ENCODE measurements around the gene NTN1. TPM values are rescaled to one million over a fixed set of nuclear protein-coding genes. Genes with fewer than 3 reads are reported as not detected.
"Not testable (repeated sequence)": the region's sequence is repeated elsewhere in the genome, so short reads cannot be mapped to it uniquely, and the experiment has no call there.

NTN1 gene
- polyA plus RNA-seq, 3 donors: 0.03 to 0.04 TPM; not detected in 1

DNA sequence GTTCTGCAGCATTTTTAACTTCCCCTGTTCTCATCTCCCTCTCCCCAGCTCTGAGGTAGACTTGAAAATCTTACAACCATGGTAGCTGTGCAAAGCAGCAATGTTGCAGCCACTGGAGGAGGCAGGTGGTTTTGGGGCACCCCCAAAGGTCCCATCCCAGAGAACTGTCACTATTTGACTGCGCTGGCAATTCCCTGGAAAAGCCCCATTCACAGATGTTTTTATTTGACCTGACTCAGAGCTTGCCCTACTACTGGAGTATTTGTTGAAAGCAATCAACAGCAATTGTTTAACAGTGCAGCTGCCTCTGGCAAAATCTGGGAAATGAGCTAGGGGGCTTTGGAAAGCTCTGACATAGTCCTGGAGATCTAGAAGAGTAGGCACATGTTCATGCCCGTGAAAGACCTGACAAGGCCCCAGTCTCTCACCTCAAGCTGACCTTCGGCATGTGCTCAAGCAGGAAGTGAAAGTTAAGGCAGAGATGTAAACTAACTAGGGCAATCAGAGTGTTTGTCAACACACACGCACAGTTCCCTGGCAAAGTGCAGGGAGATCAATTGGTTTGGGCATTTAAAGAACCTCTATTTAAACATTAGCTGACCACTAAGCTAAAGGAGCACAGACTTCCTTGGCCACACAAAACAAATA lies 36.1 kb upstream of the NTN1 start:
- Mint-ChIP-seq H3K4me3 (peak overlapping the region in 1 of 2 donors; percentile 31), H3K27ac (peak overlapping the region; percentile 63 to 83 (median 78)), H3K36me3 (peaks cover 0 to 5% of the 10 kb centered on the region in 2 donors), H3K4me1 (peaks cover 19% of the 10 kb centered on the region), H3K27me3 (ENCODE audit: low read depth in 3 of 3) (peaks cover 0 to 4% (median 2%) of the 10 kb centered on the region in 3 donors), H3K9me3 (peaks cover 0 to 8% (median 3%) of the 10 kb centered on the region in 7 donors)
- Histone ChIP-seq H3K4me3 (replicated peaks in 1 of 3; ENCODE audit: low read depth in 2 of 3, low read length in 3 of 3) (no peak overlapping the region), H3K27me3 (ENCODE audit: control insufficient read depth in 2 of 2, insufficient read depth in 2 of 2, low read length in 2 of 2) (no peaks in the 10 kb centered on the region), H3K4me1 (ENCODE audit: control insufficient read depth in 1 of 2, insufficient read depth in 2 of 2, low read length in 2 of 2) (peaks cover 18 to 21% of the 10 kb centered on the region in 2 donors), H3K79me2 (ENCODE audit: insufficient read depth, low read length) (no peaks in the 10 kb centered on the region), H3K9me3 (replicated peaks in 1 of 2; ENCODE audit: control insufficient read depth in 1 of 2, insufficient read depth in 1 of 2, low read length in 2 of 2) (no peaks in the 10 kb centered on the region), H4K20me1 (ENCODE audit: insufficient read depth, low read length) (no peaks in the 10 kb centered on the region), H3K36me3 (replicated peaks in 1 of 2; ENCODE audit: control insufficient read depth in 1 of 2, insufficient read depth in 2 of 2, low read length in 2 of 2) (no peaks in the 10 kb centered on the region), H3K4me2 (replicated peaks; ENCODE audit: extremely low read depth, low read length, poor library complexity, severe bottlenecking) (peak overlapping the region; percentile 22), H2AFZ (ENCODE audit: insufficient read depth, low read depth, low read length, poor library complexity, severe bottlenecking) (no peak overlapping the region), H3K9ac (ENCODE audit: insufficient read depth, low read length, poor library complexity, severe bottlenecking) (no peak overlapping the region), H3K27ac (ENCODE audit: low read depth in 1 of 2, low read length in 2 of 2) (peak overlapping the region; percentile 31 to 74)
- WGBS (ENCODE audit: insufficient coverage): 0% methylated on average over 1 of the region's 4 CpGs
- TF ChIP-seq, protein P1, sequence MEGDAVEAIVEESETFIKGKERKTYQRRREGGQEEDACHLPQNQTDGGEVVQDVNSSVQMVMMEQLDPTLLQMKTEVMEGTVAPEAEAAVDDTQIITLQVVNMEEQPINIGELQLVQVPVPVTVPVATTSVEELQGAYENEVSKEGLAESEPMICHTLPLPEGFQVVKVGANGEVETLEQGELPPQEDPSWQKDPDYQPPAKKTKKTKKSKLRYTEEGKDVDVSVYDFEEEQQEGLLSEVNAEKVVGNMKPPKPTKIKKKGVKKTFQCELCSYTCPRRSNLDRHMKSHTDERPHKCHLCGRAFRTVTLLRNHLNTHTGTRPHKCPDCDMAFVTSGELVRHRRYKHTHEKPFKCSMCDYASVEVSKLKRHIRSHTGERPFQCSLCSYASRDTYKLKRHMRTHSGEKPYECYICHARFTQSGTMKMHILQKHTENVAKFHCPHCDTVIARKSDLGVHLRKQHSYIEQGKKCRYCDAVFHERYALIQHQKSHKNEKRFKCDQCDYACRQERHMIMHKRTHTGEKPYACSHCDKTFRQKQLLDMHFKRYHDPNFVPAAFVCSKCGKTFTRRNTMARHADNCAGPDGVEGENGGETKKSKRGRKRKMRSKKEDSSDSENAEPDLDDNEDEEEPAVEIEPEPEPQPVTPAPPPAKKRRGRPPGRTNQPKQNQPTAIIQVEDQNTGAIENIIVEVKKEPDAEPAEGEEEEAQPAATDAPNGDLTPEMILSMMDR (IDR thresholded peaks at IDR 0.05): no peak
- DNase-seq: peak; percentile 56 to 77 (median 73)
- intact Hi-C loops (cut with micrococcal nuclease): no loop called here

DNA sequence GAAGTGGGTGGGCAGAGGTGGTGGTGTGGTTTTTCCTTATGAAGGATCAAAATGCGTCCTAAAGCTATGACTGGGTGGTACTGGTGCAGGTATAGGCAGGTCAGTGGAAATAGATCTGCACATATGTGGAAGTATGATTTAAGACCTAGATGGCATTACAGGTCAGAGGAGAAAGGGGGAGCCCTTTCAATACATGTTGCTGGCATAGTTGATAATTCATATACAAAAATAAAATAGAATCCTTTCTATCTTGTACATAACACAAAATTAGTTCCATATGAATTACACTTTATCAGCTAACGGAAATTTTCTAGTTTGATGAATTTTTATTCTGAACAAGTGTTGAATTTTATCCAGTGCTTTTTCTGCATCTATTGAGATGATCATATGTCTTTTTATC lies 35.0 kb upstream of the NTN1 start:
- no peaks in the 10 kb centered on the region for H4K20me1 ChIP-seq (ENCODE audit: insufficient read depth, low read length)
- H3K79me2 ChIP-seq (ENCODE audit: insufficient read depth, low read length): no peaks in the 10 kb centered on the region
- no peaks in the 10 kb centered on the region for H3K27me3 ChIP-seq (ENCODE audit: control insufficient read depth in 2 of 2, insufficient read depth in 2 of 2, low read length in 2 of 2)
- peaks cover 0 to 5% of the 10 kb centered on the region in 2 donors for H3K36me3 Mint-ChIP-seq
- peaks cover 0 to 8% (median 3%) of the 10 kb centered on the region in 7 donors for H3K9me3 Mint-ChIP-seq
- H3K4me3 Mint-ChIP-seq: no peak overlapping the region
- 17% methylated on average over 1 of the region's 2 CpGs for WGBS (ENCODE audit: insufficient coverage)
- no peak overlapping the region for H3K4me2 ChIP-seq (replicated peaks; ENCODE audit: extremely low read depth, low read length, poor library complexity, severe bottlenecking)
- intact Hi-C loops (cut with micrococcal nuclease): no loop called here
- peaks cover 18 to 21% of the 10 kb centered on the region in 2 donors for H3K4me1 ChIP-seq (ENCODE audit: control insufficient read depth in 1 of 2, insufficient read depth in 2 of 2, low read length in 2 of 2)
- H3K4me1 Mint-ChIP-seq: peaks cover 19% of the 10 kb centered on the region
- peaks cover 2 to 4% (median 2%) of the 10 kb centered on the region in 3 donors for H3K27me3 Mint-ChIP-seq (ENCODE audit: low read depth in 3 of 3)
- TF ChIP-seq, protein P1 (IDR thresholded peaks at IDR 0.05): peak; percentile 53
- H3K36me3 ChIP-seq (replicated peaks in 1 of 2; ENCODE audit: control insufficient read depth in 1 of 2, insufficient read depth in 2 of 2, low read length in 2 of 2): no peaks in the 10 kb centered on the region
- H3K27ac Mint-ChIP-seq: peak overlapping the region in 3 of 7 donors; percentile 31 to 82 (median 57)
- no peak overlapping the region for H3K4me3 ChIP-seq (replicated peaks in 1 of 3; ENCODE audit: low read depth in 2 of 3, low read length in 3 of 3)
- no peak overlapping the region for H2AFZ ChIP-seq (ENCODE audit: insufficient read depth, low read depth, low read length, poor library complexity, severe bottlenecking)
- no peak for DNase-seq
- peak overlapping the region in 1 of 2 donors; percentile 74 for H3K27ac ChIP-seq (ENCODE audit: low read depth in 1 of 2, low read length in 2 of 2)
- H3K9ac ChIP-seq (ENCODE audit: insufficient read depth, low read length, poor library complexity, severe bottlenecking): no peak overlapping the region
- H3K9me3 ChIP-seq (replicated peaks in 1 of 2; ENCODE audit: control insufficient read depth in 1 of 2, insufficient read depth in 1 of 2, low read length in 2 of 2): no peaks in the 10 kb centered on the region

DNA sequence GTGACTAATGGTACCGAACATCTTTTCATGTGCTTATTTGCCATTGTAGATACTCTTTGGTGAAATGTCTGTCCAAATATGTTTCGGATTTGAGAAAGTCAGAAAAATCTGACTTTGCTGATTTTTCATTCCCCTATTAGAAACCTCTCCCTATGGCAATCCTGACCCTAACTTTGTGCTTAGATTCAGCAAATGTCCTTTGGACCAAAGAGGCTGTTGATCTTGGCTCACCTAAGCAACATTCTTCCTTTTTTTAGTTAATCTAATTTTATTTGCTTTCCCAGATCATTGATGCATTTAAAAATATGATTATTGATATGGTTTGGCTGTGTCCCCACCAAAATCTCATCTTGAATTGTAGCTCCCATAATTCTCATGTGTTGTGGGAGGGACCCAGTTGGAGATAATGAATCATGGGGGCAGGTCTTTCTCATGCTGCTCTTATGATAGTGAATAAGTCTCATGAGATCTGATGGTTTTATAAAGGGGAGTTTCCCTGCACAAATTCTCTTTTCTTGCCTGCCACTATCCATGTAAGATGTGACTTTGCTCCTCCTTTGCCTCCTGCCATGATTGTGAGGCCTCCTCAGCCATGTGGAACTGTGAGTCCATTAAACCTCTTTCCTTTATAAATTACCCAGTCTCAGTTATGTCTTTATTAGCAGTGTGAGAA lies 32.9 kb upstream of the NTN1 start:
- intact Hi-C loops (cut with micrococcal nuclease); H3K9me3 Mint-ChIP-seq; H3K79me2 ChIP-seq (ENCODE audit: insufficient read depth, low read length); H3K4me2 ChIP-seq (replicated peaks; ENCODE audit: extremely low read depth, low read length, poor library complexity, severe bottlenecking); H3K27me3 Mint-ChIP-seq (ENCODE audit: low read depth in 3 of 3); H3K9ac ChIP-seq (ENCODE audit: insufficient read depth, low read length, poor library complexity, severe bottlenecking); H3K36me3 ChIP-seq (replicated peaks in 1 of 2; ENCODE audit: control insufficient read depth in 1 of 2, insufficient read depth in 2 of 2, low read length in 2 of 2); H3K36me3 Mint-ChIP-seq; H3K27ac ChIP-seq (ENCODE audit: low read depth in 1 of 2, low read length in 2 of 2); H3K9me3 ChIP-seq (replicated peaks in 1 of 2; ENCODE audit: control insufficient read depth in 1 of 2, insufficient read depth in 1 of 2, low read length in 2 of 2); H3K4me3 Mint-ChIP-seq; H3K4me3 ChIP-seq (replicated peaks in 1 of 3; ENCODE audit: low read depth in 2 of 3, low read length in 3 of 3); H2AFZ ChIP-seq (ENCODE audit: insufficient read depth, low read depth, low read length, poor library complexity, severe bottlenecking); H4K20me1 ChIP-seq (ENCODE audit: insufficient read depth, low read length); H3K27me3 ChIP-seq (ENCODE audit: control insufficient read depth in 2 of 2, insufficient read depth in 2 of 2, low read length in 2 of 2): not testable (repeated sequence)
- peak in 1 of 3 donors; percentile 48 for DNase-seq
- Mint-ChIP-seq H3K27ac (peak overlapping the region in 1 of 7 donors; percentile 54), H3K4me1 (peaks cover 23% of the 10 kb centered on the region)
- H3K4me1 ChIP-seq (ENCODE audit: control insufficient read depth in 1 of 2, insufficient read depth in 2 of 2, low read length in 2 of 2): peaks cover 21 to 28% of the 10 kb centered on the region in 2 donors
- no CpG with 5 or more reads among the region's 2 CpGs for WGBS (ENCODE audit: insufficient coverage)
